ENCODE measurements around the gene ELMOD1.

Gene ELMOD1

GRCh38 chr11:107648242-107648641, 57.3 kb downstream of the ELMOD1 start:
- no peak for DNase-seq (ENCODE audit: low read depth)

GRCh38 chr11:107651672-107652071, 60.7 kb downstream of the ELMOD1 start:
- DNase-seq (ENCODE audit: low read depth), result no peak

- no peak for DNase-seq (ENCODE audit: low read depth)
Measured at GRCh38 chr11:107653076-107653475, 62.1 kb downstream of the ELMOD1 start.

- DNase-seq (ENCODE audit: low read depth), result no peak
Measured at GRCh38 chr11:107655602-107656001, 64.7 kb downstream of the ELMOD1 start.

GRCh38 chr11:107659310-107659709, 68.4 kb downstream of the ELMOD1 start:
- DNase-seq (ENCODE audit: low read depth), result no peak

GRCh38 chr11:107660066-107660465, 69.1 kb downstream of the ELMOD1 start:
- DNase-seq (ENCODE audit: low read depth), result no peak

- DNase-seq (ENCODE audit: low read depth), result no peak
Measured at GRCh38 chr11:107661656-107662055, 70.7 kb downstream of the ELMOD1 start.

- DNase-seq (ENCODE audit: low read depth), result no peak
Measured at GRCh38 chr11:107665018-107665417, 74.1 kb downstream of the ELMOD1 start.

GRCh38 chr11:107666911-107667613, 76.1 kb downstream of the ELMOD1 start:
- no peak for DNase-seq (ENCODE audit: low read depth)

GRCh38 chr11:107669191-107669740, 78.3 kb downstream of the ELMOD1 start:
- no peak for DNase-seq (ENCODE audit: low read depth)

GRCh38 chr11:107669893-107670601, 79.1 kb downstream of the ELMOD1 start:
- no peak for DNase-seq (ENCODE audit: low read depth)

GRCh38 chr11:107675902-107676301, 85.0 kb downstream of the ELMOD1 start:
- DNase-seq (ENCODE audit: low read depth), result no peak

GRCh38 chr11:107676336-107677057, 85.5 kb downstream of the ELMOD1 start:
- no peak for DNase-seq (ENCODE audit: low read depth)

- DNase-seq (ENCODE audit: low read depth), result no peak
Measured at GRCh38 chr11:107677924-107678631, 87.1 kb downstream of the ELMOD1 start.

- no peak for DNase-seq (ENCODE audit: low read depth)
Measured at GRCh38 chr11:107678632-107678971, 87.7 kb downstream of the ELMOD1 start.

GRCh38 chr11:107679255-107680024, 88.5 kb downstream of the ELMOD1 start:
- no peak for DNase-seq (ENCODE audit: low read depth)

GRCh38 chr11:107682171-107682570, 91.2 kb downstream of the ELMOD1 start:
- DNase-seq (ENCODE audit: low read depth), result no peak

GRCh38 chr11:107682572-107682971, 91.6 kb downstream of the ELMOD1 start:
- DNase-seq (ENCODE audit: low read depth), result no peak

- DNase-seq (ENCODE audit: low read depth), result no peak
Measured at GRCh38 chr11:107683061-107683460, 92.1 kb downstream of the ELMOD1 start.

GRCh38 chr11:107683807-107684206, 92.9 kb downstream of the ELMOD1 start:
- DNase-seq (ENCODE audit: low read depth), result no peak

GRCh38 chr11:107688322-107688918, 97.5 kb downstream of the ELMOD1 start:
- no peak for DNase-seq (ENCODE audit: low read depth)

All from stimulated activated CD8-positive, alpha-beta memory T cell treated with anti-CD3 and anti-CD28 coated beads, Interleukin-4, amount 100 ng/mL, for 24 hours (primary cell).